SKM-1 (cell line): ENCODE data around the gene ACACA.
"Not testable (repeated sequence)": the region's sequence is repeated elsewhere in the genome, so short reads cannot be mapped to it uniquely, and the experiment has no call there.

Experiments used
- DNase-seq: peaks from one replicate; lab custom pipeline; 2025; ENCODE audit not compliant: unreplicated experiment; lab: John Stamatoyannopoulos, UW

The ACACA gene

DNA sequence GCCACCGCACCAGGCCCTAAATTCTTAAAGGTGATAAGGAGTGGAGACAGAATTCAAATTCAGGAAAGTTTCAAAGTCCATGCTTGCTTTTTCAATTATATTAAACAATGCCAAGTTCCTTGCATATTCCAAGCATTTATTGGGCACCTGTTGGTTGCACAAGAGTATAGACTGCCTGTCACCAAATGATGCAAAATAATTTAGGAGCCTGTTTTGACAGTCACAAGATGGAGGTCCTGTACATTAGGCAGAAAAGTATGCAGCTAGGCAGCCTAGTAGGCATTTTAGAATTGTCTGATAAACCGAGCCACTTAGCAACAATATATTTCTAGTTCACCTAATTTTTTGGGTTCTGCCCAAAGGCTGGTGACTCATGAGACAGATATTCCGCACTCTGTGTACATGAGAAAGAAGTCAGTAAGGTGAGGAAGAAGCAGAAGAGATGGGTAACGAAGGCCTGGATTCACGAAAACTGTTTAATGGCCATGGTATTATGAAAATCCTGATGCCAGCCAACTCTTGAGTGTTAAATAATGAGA lies 7.3 kb downstream of the ACACA start:
- no peak for DNase-seq

GRCh38 chr17:37393352-37393751 lies 13.3 kb downstream of the ACACA start:
- DNase-seq, result no peak

DNA sequence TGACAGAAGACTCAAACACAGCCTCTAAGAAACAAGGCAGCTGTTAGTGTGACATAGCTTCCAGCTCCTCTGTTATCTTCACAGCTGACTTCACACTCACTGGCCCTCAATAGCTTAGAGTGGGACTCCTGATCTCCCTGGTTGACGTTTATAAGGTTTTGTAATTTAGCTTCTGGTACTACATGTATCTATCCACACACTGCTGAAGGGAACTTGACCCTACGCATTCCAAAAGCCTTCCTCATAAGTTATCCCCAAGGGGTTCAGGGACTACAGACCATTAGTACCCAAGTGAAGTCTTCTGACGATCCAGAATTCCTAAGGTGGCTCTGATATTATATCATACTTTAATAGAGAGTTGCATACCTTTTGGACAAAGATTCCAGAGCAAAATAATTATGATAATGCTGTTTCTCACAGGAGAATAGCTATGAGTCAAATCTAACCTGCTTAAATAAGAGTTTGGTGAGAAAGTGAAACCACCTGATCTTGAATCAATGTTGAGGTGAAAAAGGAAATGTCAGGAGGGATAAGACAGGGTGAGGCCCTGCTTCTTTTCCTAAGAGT lies 14.5 kb downstream of the ACACA start:
- no peak for DNase-seq

DNA sequence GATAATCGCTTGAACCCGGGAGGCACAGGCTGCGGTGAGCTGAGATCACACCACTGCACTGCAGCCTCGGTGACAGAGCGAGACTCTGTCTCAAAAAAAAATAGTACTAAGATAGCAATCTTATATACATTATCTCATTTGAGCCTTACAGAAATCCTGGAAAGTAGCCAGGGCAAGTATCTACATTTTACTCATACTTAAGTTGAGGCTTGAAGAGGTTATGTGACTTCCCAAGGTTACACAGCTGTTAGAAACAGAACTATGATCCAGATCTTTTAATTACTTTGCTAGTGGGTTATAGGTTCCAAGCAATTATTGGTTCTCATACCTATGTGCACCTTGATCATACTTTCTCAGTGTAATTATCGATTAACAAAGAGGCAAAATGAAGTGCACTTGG lies 15.5 kb downstream of the ACACA start:
- no peak for DNase-seq

DNA sequence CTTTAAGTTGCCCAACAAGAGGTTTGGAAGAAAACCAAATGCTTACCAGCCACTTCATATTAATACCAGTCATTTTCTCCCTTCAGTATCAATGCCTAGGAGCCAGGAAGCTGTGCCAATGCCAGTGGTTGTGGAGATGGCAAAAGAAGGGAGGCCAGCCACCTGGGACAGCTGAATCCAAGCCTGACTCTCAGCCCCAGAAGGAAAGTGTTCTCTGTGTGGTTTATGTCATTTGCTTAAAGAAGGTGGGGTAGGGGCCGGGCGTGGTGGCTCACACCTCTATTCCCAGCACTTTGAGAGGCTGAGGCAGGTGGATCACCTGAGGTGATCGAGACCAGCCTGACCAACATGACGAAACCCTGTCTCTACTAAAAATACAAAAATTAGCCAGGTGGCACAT lies 17.5 kb downstream of the ACACA start:
- no peak for DNase-seq

GRCh38 chr17:37388266-37388665 lies 18.4 kb downstream of the ACACA start:
- no peak for DNase-seq

DNA sequence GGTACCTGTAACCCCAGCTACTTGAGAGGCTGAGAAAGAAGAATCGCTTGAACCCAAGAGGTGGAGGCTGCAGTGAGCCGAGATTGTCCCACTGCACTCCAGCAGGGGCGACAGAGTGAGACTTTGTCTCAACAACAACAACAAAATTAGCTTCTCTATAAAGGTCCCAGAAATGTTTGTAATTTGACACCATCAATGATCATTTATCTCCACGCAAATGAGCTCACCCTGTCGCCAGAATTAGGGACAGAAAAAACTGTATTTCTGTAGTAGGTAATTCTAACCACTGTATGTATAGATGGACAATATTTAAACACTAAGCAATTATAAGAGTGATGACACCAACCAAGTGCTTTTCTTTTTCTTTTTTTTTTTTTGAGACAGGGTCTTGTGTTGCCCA lies 20.2 kb downstream of the ACACA start:
- no peak for DNase-seq

DNA sequence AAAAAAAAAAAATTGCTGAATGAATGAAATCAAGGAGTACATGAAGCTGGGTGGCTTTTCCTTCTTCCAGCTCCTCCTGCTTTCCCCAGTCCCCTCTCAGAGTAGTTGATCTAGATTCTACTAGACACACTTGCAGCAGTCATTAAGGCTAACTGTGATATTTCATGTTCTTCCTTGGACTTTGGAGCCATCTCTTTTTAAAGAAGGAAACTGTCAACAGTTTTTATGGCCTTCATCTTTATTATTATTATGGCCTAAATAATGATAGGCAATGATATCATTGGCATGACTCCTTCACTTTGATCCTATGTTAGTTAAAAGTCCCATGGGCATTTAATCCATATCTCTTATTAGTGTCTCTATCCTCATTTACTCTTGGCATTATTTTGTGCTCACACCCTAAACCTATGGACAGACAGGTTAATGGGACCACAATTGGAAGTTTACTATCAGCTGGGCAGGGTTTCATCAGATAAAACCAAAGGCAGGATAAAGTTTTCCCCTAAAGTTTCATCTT lies 21.1 kb downstream of the ACACA start:
- no peak for DNase-seq

GRCh38 chr17:37384560-37385149 lies 22.0 kb downstream of the ACACA start:
- no peak for DNase-seq

GRCh38 chr17:37382056-37382455 lies 24.6 kb downstream of the ACACA start:
- no peak for DNase-seq

DNA sequence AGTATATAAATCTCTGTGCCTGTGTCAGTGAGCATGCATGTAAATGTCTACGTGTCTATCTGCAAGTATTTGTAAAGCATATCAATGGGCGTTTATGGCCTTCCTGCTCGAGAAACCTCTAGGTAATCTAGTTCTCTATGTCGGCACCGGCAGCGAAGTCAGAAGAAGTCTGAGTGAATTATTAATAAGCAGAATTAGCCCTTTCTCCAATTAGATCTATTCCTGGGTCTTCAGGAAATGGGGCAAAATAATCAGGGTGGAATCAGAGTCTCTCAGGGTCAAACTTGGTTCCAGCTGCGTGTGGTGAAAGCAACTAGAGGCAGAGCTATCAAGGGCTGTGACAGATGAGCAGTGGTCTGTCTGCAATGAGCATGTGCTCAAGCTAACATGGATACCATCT lies 30.9 kb downstream of the ACACA start, which contains the start of gene C17orf78:
Gene C17orf78 (plus strand): TSS at position 280 of the 400 bp plus-strand sequence. CDS start 108 bp downstream, at position 388.
- no peak for DNase-seq

DNA sequence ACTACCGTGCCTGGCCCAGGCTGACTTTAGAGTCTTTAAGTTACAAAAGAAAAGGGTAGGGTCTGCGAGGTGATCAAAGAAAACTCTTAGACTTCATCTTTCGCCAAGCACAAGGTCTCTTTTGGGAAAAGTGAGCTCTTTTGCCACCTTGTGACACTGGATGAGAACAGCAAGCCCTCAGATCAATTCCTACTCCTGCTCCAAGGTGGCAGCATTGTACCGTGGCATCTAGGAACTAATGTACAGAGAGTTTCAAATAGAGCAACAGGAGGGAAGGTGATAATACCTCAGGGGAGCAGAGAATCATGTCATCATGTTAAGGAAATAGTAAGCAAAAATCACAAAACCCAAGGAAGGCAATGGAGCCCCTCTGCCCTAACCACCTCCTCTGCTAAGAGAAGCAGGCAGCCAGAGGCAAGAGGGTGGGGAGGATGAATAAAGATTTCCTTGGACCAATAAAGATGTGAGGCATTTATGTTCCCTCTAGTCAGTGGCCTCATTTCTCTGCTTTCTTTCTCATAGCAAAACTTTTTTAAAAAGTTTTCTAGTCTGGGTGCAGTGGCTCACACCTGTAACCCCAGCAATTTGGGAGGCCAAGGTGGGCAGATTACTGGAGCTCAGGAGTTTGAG lies 33.0 kb downstream of the ACACA start:
- DNase-seq, result peak; percentile 84

DNA sequence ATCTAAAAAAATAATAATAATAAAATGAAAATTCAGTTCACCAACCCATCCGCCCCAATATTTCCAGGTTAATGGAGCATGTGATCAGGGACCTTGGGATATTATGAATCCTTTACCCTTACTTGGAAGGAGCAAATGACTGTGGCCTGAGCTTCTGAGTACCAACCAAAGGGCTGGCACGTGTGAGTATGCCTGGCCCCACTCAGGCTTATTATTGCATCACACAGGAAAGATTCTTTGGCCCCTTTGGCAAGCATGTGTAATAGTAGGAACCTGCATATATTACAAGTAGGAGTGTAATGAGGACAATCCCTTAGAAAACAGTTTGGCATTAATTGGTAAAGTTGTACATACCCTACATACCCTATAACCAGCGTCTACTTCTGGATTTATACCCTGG lies 38.1 kb downstream of the ACACA start:
- DNase-seq, result no peak

GRCh38 chr17:37365589-37365988 lies 41.0 kb downstream of the ACACA start:
- no peak for DNase-seq

DNA sequence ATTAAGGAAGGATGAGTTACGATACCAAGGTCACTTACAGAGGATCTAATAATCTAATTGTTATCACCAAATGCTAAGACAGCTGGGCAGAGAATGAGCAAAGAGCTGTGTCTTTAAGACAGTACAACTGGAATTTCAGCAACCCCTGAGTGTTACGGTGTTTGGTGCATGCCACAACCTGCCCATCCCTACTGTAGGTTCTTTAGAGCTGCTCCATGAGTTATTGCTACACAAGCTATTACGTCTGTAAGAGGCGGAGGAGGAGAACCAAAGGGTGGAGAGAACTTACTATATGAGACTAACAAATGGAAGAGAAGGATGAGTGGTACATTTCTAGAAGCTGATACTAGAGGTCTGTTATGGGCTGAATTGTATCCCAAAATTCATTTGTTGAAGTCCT lies 45.1 kb downstream of the ACACA start:
- DNase-seq, result no peak

DNA sequence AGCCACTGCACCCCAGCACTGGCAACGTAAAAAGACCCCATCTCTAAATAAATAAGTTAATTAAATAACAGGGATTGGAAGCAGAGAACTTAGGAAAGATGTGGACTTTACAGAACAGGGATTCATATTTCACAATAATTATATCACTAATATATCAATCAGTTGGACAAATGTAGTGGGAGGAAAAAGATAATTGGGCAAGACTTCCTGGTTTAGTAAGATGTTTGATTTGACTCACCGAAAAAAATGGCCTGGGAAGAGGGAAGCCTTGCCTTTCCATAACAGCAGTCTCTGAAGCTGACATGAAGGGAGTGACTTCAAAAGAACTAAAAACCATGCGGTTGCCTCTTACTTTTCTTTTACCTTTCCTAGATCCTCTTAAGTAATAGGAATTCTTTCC lies 46.0 kb downstream of the ACACA start:
- DNase-seq, result no peak

- no peak for DNase-seq
These were observed 46.9 kb downstream of the ACACA start for GRCh38 chr17:37359682-37360188.

DNA sequence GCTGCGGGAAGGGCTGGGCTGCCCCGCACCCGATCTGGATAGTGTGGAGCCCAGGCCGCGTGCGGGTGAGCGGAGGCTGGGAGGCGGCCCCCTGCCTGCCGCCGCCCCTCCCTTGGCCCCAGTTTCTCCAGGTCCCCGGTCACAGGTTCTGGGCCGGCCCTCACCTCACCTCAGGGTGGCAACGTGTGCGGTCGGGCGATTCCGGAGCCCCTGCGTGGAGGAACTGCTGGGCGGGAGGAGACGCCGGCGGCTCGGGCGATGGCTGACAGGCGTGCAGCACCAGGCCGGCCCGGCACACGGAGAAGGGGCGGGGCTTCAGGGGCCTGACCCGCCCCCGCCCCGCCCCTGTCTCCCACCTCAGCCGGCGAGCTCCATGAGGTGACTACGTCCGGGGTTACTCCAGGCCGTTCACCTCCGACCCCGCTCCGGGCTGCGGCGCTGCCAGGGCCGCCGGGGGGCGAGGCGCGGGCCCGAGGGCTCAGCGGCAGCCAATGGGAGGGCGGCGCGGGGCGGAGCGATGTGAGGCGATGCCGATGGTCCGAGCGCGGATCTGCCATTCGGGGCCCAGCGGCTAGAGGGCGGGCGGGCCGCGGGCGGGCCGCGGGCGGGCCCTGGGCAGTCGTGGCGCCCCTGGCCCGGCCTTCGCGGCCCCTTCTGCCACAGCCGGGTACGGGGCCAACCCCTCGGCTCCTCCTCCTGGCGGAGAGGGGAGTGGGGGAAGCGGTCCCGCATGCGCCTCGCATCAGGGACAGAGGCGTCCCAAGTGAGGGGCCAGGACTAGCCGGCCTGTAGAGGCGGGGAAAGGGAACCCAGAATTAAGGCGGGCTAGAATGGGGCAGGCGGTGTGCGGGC lies 47.6 kb downstream of the ACACA start:
- peak; percentile 90 for DNase-seq

- no peak for DNase-seq
These were observed 48.4 kb downstream of the ACACA start for GRCh38 chr17:37358098-37358829.

DNA sequence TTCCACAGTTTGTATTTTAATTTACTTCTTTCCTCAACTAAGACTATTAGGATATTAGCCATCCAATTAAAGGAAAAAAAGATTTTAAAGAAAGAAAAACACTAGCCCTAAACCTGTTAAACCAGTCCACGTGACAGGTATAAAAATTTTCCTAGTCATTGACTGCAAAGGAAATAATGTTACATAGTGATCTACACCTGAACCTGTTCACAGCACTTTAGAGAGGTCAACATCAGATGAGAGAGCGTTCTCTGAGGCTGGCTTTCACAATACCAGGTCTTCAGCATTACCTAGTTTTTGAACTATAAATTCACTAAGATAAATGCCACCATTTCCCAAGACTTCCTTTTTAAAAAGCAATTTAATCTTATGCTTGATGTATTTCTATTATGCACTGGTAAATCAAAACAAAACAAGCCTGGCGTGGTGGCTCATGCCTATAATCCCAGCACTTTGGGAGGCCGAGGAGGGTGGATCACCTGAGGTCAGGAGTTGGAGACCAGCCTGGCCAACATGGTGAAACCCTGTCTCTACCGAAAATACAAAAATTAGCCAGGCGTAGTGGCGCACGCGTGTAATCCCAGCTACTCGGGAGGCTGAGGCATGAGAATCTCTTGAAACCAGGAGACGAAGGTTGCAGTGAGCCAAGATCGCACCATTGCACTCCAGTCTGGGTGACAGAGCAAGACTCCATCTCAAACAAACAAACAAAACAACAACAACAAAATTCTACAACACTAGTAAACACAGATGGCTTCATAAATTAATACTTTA lies 49.7 kb downstream of the ACACA start:
- DNase-seq, result not testable (repeated sequence)
